ENCODE results near the gene PRKCB. TPM values are rescaled to one million over a fixed set of nuclear protein-coding genes. Genes with fewer than 3 reads are reported as not detected.

PRKCB gene
- total RNA-seq, 1 experiment from 2014 or later = 0.89 TPM

DNA sequence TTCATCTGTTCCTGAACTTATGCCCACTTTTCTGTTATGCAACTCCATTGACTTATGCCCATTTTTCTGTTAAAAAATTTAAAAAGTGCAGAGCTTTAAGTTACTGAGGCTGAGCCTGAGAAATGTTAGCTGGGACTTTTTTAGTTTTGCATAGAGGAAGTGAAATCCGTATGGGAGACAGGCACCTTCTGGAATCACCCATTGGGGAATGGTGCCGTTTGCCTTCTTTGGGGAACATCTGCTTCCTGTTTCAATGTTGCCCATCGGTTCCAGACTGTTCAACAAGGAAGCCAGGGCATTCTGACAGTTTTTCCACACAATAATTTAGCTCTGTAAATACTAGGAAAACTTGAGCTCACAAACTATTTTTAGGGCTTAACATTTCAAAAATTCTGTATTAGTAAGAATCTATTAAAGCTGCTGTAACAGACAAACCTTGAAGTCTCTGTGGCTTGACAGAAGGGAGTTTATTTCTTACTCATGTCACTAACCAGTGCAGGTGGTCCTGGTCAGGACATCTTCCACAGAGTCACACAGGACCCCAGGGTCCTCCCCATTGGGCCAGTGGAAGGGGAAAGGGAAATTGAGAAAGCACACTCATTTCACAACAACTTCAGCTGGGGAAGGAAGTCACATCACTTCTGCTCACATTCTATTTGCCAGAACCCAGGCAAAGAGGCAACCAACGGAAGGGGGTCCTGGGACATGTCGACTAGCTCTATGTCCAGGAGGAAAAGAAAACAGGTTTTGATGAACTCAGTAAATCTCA, 17.2 kb downstream of the PRKCB start:
- intact Hi-C loops (cut with micrococcal nuclease) = no loop called here
- POLR2A ChIA-PET = no interaction called here
- no TSS peak for BruUV-seq (replicated peaks)

More for the DNA sequence above, 17.2 kb downstream of the PRKCB start:
- Histone ChIP-seq H3K79me2 (ENCODE audit: insufficient read depth, low read length) (no peaks in the 10 kb centered on the region), H3K9me2 (ENCODE audit: insufficient read depth) (no peaks in the 10 kb centered on the region), H3K4me1 (ENCODE audit: control insufficient read depth in 1 of 2, insufficient read depth in 2 of 2, low read length in 2 of 2) (no peaks in the 10 kb centered on the region), H3K27ac (ENCODE audit: low read depth, low read length) (no peak overlapping the region), H3K36me3 (ENCODE audit: control insufficient read depth in 1 of 2, insufficient read depth in 2 of 2, low read length in 2 of 2) (no peaks in the 10 kb centered on the region), H3K27me3 (ENCODE audit: insufficient read depth, low read length) (peaks cover 42% of the 10 kb centered on the region), H3K9ac (ENCODE audit: low read length) (no peak overlapping the region), H4K20me1 (ENCODE audit: insufficient read depth) (no peaks in the 10 kb centered on the region), H2AFZ (ENCODE audit: low read depth, low read length, poor library complexity, severe bottlenecking) (no peak overlapping the region), H3K4me3 (replicated peaks in 1 of 2; ENCODE audit: low read depth in 1 of 2, low read length in 2 of 2) (no peak overlapping the region), H3K4me2 (ENCODE audit: low read length) (no peak overlapping the region), H3K9me3 (ENCODE audit: control insufficient read depth in 1 of 2, insufficient read depth in 1 of 2, low read depth in 1 of 2, low read length in 2 of 2) (peaks cover 0 to 6% of the 10 kb centered on the region in 2 experiments; a peak in 1 of 4 replicates)
- no peak for TF ChIP-seq ZFX (IDR thresholded peaks at IDR 0.05)
- no peak for TF ChIP-seq ZBTB33 (IDR thresholded peaks at IDR 0.05; ENCODE audit: extremely low read depth, insufficient replicate concordance, low read length)
- TF ChIP-seq CEBPB (IDR thresholded peaks at IDR 0.05; ENCODE audit: low read depth) = no peak
- no peak for TF ChIP-seq SIN3A (IDR thresholded peaks at IDR 0.05; ENCODE audit: low read depth)
- TF ChIP-seq JUND (IDR thresholded peaks at IDR 0.05) = no peak
- TF ChIP-seq ELF1 (IDR thresholded peaks at IDR 0.05; ENCODE audit: borderline replicate concordance, low read depth) = no peak
- no peak for TF ChIP-seq RAD21 (IDR thresholded peaks at IDR 0.05; ENCODE audit: low read depth)
- ChIA-PET CTCF (no interaction called here), RAD21 (ENCODE audit: low non-redundant PET in 1 of 2, low total read pairs in 2 of 2, uncharacterized antibody in 2 of 2, unreplicated experiment in 2 of 2) (no interaction called here)
- DNase-seq (ENCODE audit: low read depth, low spot score) = no peak
- no peak for ATAC-seq

Measured in HCT116 (cell line).